Hepatocyte (in vitro differentiated cells): Measurements from ENCODE around the gene KAT7.

Experiments used
- CTCF ChIP-seq: fragments of 200-600 bp; sonication (generic); IDR thresholded peaks from 2 replicates; pipeline ENCODE4 v1.5.1; 2016; ENCODE audit warnings: antibody characterized with exemption, mild to moderate bottlenecking; ENCODE audit not compliant: poor library complexity
- EZH2 ChIP-seq: fragments of 200-600 bp; sonication (generic); IDR thresholded peaks from 2 replicates; pipeline ENCODE4 v1.6.1; 2016; ENCODE audit warnings: antibody characterized with exemption, mild to moderate bottlenecking, borderline replicate concordance
- EZH2phosphoT487 ChIP-seq: fragments of 200-600 bp; sonication (generic); IDR thresholded peaks from one replicate; pipeline ENCODE4 v1.6.1; 2018; ENCODE audit warnings: antibody characterized with exemption, mild to moderate bottlenecking, low read depth, moderate library complexity; ENCODE audit not compliant: unreplicated experiment, severe bottlenecking

GRCh38 chr17:49841548-49841947, 53.1 kb downstream of the KAT7 start:
- TF ChIP-seq CTCF (no peak), EZH2 (no peak), EZH2phosphoT487 (no peak)
